ENCODE results near the gene MPO.

The MPO gene

DNA sequence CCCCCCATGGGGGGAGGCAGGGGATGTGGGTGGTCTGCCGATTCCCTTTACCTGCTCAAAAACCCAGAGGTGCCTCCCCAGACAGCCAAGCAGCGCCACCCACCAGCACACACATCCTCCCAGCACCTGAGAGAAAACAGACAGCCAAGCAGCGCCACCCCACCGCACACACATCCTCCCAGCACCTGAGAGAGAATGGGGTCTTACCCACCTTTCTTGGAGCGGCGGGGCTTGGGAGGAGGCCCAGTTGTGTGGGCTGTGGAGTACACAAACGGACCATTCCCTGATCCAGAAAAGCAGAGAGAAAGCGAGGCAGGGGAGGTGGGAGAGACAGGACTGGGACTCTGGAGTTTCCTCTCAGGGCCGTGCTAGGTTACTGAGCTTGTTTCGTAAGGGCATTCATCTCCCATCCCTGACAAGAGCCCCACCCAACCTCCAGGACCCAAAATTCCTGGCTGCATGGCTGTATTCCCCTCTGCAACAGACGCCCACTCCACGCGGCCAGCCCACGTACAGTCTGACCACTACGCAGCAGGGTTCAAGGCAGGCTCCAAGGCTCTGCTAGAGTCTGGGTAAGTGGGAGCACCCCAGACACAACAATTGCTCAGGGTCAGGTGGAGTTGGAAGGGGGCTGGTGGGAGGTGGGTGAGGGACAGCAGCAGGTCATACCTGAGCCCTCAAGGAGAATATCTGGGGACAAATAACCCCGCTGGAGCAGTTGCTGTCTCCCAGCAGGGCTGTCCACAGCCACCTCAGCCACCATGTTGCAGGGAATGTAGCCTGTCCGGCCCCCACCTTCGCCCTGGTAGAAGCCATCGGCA, 25.6 kb upstream of the MPO start:
- no peak for DNase-seq (ENCODE audit: low spot score)

DNA sequence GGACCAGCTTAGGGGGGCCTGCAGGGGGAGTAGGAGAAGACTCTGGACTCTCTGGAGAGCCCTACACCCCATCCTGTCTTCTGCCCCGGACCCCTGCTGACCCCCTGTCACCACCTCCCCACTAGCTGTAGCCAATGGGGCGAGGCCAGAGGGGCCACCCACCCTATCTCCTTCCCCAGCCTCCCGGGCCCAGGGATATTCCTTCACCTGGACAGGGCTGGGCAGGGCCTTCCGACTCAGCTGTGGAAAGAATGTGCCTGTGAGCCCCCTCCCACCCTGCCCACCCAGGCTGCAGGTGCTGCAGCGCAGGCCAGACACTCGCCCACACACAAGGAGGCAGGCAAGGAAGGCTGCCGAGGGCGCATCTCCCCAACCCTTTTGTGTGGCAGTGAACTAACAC, 24.9 kb upstream of the MPO start:
- no peak for DNase-seq (ENCODE audit: low spot score)

DNA sequence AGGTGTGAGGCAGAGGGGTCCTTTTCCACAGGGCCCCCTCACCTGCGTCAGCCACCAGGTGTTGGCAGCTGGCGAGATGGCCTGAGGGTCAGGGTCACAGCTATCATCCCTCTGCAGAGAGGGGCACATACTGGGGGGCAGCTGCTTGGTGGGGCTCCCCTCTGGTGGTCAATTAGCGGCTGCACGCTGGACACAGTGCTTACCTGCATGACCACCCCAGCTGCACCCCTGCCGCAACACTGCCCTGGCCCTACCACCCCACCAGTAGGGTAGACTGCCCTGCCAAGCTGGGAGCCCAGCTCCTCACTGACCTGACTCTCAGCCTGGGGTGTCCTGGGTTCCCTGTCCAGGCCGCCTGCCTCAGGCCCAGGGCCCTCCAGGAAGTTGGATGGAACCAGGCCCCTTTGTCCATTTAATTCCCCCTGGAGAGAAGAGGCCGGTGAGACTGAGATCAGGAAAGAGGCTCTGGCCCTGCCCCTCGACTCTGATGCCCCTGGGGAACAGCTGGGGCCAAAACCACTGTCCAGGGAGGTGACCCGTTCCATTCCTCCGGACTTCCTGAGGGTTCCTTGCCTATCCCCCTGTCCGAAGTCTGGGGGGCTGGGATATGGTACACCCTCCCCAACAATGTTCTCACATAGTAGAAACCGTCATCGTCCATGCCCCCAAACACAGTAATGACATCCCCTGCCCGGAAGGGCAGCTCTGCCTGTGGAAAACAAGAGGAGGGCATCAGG, 24.2 kb upstream of the MPO start:
- DNase-seq (ENCODE audit: low spot score): no peak

DNA sequence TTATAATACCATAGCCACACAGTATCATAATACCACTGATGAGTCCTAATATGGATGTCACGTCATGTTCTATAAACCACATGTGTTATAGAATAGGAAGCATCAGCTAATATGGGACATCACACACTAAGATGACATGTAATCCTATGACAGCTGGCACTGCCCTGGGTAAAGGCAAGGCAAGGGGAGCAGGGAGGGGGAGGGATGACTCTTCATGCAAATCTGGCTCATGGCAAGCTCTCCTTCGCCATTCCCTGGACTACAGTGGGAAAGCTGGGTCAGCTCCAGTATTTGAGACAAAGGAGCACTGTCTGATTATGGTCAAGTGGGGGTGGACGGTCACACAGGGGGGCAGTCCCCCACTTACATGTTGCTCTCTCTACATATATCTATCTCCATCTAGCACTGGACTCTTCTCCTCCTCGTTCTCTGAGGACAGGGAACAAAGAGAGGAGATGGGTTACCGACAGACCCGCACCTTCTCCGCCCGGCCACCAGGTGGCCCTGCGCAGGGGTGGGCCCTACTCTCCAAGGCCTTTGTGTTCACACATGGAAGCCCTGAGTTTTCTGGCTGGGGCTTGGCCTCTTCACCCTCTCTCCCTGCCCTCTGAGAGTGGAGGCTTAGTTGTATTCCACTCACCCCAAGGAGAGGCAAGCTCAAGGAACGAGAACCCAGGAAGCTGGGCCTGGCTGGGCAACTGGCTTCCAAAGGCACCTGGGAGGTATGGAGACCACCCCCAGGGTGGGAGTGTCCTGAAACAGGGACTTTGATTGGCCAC, 23.4 kb upstream of the MPO start:
- peak; percentile 61 for DNase-seq (ENCODE audit: low spot score)

DNA sequence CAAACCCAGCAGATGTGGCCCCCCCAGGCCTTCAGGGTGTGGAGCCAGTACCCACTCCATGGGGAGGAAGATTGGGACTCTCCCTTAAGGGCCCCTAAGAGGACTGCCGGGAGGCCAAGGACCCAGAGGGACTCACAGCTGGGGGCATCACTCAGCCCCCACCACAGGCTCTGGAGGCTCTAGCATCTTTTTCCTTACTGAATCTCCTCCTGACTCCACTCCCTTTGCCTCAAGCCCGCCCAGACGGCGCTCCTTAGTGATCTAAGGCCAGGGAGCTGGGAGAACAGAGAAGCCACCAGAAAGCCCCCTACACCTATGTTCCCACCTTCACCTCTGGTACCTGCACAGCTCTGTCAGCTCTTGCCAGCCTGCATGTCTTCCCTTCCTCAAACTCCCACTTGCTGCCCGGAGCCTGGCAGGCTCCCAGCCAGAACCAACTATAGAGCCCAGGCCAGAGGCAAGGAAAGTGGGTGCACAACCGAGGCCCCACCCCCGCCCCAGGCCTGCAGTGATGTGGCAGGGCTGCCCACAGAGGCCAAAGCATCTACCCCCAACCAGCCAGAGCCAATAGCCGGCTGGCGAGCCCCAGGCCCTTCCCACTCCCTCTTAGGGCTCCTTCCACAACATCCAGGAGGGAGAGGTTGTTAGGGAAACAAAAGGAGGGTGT, 22.3 kb upstream of the MPO start:
- no peak for DNase-seq (ENCODE audit: low spot score)

DNA sequence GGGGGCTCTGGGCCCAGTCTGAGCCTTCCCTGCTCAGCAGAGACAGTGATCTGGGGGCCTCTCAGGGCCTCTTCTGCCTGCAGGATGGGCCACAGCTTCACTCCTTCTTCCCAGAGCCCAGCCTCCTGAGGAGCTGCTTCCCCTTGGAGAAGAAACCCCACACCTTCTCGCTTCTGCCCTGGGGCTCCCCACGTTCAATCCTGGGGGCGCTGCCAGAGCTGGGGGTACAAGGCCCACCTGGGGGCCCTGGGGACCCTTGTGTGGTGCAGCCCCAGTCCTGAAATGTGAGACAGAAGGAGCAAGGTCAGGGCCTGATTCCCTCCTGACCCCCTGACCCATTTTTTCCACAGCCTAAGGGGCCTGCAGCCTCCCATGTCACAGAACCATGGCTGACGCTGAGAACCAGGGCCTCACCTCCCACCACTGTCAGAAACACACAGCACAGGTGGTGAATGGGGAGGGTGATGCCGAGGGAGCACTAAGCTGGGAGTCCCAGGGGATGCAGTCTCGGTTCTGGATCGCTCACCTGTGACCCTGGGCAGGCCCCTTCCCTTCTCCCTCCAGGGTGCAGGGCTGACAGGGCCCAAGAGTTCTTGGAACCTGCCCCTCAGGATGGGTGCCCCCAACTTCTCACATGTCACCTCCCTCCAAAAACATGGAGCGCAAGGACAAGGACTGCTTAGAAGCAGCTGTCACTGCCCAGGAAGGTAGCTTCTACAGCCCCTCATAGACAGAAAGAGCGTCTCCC, 21.6 kb upstream of the MPO start:
- DNase-seq (ENCODE audit: low spot score): no peak

DNA sequence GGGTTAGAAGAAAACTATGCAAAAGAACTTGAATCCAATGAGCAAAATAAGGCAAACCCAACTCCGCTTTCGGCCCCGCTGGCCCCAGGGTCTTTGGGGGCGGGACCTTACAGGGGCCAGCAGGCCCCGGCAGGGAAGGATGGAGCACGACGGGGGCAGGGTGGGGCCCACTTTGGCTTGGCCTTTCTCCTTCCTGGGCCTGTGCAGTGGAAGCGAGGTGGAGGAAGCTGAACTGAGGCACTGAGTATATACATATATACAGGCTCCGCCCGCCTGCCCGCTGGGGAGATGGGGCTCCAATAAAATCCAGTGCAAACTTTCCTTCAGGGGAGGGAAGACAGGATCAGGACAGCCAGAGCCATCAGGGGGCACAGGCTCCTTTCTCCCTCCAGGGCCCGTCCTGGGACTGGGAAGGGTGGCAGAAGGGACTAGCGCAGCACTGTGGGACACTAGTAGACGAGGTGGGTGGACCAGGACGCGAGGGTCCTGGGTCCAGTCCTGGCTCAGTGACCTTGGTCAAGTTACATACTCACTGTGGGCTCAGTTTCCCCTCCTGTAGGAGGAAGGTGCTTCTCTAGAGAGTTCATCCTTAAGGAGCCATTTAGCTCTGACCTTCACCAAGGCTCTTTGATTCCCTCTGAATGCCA, 20.9 kb upstream of the MPO start:
- DNase-seq (ENCODE audit: low spot score): no peak

DNA sequence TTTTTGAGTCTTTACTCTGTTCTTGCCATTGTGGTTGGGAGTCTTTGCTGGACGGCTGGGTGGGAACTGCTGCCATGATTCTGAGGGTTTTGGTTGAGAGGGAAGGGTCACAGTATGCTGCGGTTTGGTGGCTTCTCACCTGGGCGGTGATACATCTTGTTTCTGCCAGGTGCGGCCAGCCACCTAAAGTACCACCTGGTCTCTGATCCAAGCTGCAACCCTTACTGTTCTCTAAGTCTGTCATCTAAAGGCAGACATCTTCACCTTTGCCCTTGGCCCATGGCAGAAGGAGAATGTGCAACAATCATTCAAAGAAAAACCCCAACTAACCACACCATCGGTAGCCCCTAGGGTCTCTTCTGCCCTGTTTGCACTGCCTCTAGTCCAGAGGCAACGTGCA, 19.6 kb upstream of the MPO start:
- DNase-seq (ENCODE audit: low spot score): no peak

DNA sequence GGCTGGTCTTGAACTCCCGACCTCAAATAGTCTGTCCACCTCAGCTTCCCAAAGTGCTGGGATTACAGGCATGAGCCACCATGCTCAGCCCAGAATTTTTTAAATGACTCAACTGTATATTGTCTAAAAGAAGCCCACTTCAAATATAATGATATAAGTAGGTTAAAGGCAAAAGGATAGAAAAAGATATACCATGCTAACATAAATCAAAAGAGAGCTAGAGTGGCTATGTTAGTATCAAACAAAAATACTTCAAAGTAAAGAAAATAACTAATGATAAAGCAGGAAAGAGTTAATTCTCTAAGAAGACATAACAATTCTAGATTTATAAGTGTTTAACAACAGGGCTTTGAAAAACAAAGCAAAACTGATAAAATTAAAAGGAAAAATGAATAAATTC, 13.3 kb upstream of the MPO start:
- DNase-seq (ENCODE audit: low spot score): no peak

DNA sequence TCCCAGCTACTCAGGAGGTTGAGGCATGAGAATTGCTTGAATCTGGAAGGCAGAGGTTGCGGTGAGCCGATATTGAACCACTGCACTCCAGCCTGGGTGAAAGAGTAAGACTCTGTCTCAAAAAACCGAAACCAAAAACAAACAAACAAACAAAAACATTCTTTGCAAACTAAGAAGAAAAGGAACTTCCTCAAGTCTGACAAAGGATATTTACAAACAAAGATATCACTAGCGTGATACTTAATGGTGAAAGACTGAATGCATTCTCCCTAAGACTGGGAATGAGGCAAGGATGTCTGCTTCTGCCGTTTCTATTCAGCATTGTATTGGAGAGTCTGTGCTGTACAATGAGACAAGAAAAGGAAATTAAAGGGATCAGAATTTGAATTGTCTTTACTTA, 10.5 kb upstream of the MPO start:
- no peak for DNase-seq (ENCODE audit: low spot score)

DNA sequence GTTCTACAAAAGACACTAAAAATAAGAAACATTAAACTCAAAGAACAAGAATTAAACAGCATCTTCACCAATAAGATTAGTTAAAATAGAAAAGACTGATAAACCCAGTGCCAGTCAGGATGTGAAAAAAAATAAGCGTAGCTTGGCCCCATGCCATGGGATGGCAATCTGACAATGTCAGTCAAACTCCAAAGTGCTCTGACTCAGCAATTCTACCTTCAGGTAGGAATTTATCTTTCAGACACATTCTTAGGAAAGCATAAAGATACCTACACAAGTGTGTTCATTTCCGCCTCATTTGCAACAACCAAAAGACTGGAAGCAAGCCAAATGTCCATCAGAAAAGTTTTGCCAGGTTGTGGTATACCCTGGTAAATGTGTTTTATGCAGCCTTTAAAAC, 9.1 kb upstream of the MPO start:
- peak; percentile 46 for DNase-seq (ENCODE audit: low spot score)

DNA sequence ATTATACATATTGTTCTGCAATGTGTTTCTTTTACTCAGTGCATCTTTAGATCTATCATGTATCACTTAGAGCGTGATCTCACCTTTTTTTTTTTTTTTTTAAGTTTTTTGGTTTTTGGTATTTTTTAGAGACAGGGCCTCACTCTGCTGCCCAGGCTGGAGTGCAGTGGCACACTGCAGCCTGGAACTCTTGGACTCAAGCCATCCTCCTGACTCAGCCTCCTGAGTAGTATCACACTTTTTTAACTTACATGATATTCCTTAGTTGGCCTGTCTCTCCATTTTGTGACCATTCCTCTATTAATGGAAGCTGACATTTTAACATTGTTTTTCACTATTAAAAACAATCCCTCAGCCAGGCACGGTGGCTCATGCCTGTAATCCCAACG, 4.7 kb upstream of the MPO start:
- no peak for DNase-seq (ENCODE audit: low spot score)

DNA sequence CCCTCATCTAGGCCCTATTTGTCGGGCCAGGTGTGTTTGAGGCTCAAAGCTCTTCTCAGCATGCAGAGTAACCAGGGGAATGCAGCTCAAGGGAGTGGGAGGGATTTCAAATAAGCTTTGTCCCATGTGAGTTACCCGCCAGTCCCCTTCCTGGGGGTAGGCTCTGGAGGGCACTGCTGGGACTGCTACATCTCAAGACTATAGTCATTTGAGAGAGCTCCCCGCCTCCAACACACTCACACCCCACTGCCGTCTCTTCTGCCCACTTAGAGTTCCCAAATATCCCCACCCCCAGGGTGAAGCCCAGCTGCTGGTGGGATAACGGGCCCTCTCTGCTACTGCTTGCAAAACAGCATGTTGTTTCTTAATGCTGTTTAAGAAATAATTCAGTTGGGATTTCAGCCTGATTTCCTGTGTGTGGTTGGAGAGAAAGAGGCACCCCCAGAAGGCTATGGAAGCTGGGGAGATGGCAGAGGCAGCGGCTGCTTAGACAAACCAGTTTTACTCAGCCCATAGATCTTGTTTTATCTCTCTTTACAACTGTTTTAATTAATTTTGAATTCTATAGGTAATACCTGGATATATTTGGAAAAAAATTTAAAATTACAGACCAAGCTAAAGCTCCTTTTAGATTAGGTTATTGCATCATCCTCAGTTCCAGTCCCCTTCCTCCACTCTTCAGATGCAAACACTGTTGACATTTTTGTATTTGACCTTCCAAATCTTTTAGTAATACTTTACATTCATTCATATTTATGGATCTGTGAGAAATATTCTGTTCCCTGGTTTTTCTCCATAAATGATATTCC, 4.1 kb upstream of the MPO start:
- DNase-seq (ENCODE audit: low spot score): no peak

DNA sequence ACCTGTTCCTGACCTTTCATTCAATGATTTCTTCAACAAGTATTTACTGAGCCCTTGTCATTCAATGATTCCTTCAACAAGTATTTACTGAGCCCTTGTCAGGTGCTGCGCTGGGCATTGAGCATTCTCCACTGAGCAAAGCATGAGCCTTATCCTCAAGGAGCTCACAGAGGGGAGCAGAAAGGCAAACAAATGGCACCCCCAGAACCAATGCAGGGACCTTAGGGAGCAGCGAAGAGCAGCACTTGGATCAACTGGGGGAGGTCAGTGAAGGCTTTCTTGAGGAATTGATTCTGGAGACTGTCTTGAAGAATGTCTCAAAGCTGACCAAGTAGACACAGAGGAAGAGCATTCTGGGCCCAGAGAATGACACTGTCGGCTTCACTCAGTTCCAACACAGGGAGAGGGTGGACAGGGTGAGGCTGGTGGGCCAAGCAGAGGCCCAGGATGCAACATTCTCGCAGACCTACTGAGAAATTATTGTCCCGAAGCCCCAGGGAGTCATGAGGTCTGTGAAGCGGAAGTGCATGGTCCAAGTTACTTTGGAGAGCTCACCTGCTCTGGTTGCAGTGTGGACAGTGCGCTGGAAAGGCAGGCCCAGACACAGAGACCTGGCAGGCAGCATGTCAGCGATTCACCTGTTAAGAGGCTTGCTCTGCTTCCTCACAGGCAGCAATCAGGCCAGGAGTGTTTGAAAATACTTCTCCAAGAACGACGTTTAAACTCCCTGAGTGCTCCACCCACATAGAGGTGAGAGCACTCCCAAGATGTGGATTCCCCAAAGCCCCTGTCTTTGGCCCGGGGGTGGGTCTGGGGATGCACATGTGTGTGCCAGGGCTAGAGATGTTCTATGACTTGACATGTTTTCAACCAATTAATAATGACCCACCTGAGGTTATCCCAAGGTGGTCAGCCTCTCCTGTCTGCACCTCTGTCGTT, 3.2 kb upstream of the MPO start:
- DNase-seq (ENCODE audit: low spot score): no peak

DNA sequence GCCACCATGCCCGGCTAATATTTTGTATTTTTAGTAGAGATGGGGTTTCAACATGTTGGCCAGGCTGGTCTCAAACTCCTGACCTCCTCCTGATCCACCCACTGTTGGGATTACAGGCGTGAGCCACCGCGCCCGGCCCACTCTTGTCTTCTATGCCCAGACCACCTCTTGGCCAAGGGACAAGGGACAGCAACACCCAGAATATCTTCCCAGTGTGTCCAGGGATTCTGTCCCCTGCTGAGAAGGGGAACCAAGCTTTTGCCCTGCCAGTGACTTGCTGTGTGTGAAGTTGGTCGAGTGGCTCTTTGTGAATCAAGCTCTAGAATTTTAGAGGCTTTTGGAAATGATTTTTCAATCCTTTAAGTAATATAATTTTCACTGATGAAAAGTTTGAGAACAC, 1.7 kb upstream of the MPO start:
- no peak for DNase-seq (ENCODE audit: low spot score)

DNA sequence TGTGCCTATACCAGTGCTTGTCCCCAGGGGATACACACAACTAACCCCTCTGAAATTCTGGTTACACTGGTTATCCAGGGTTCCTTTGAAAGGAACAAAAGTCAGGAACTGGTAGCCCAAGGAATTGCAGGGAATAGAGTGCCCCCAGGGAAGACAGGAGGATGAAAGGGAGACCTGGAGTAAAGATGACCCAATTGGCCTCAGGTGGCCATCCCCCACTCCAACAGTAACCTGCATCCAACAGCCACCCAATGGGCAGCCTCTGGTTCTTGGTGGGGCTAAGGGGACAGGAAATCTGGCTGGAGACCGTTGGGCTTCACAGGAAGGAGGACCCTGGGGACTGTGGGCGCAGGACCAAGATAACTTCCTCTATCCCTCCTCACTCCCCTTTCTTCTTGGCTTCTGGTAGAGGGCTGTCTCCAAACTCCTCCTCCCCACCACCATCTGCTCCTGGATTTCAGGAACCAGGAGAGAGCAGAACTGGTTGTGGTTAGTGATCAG, 826 bp upstream of the MPO start:
- DNase-seq (ENCODE audit: low spot score): no peak

DNA sequence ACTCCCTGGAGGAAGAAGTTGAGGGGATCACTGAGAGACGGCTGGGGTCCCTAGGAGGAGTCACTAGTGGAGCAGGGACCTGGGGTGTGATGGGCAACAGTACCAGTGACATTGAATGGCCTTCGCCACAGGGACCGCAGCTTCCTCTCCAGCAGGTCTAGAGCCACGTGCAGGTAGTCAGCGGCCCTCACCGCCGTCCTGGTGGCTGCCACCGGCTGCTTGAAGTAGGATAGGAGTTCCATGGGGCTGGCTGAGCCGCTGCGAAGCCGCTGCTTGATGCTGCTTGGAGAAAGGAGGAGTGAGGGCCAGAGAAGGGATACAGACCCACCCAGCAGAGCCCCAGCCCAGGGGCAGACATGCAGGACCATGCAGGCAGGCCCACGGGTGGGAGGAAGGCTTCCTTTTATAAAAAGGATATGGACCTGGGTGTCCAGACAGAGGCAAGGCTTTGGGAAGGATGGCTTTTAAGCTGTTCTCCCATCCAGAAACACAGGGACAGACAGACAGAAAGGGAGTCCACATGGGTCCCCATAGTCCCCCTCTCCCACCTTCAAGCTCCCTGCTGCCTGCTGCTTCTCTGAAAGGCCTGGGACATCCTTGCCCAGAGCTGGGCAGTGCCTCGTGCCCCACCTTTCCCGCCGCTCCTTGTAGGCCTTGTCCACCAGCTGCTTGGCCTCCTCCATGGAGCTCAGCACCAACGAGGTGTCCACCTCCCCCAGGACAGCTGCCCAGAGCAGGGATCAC, 827 bp downstream of the MPO start:
- DNase-seq (ENCODE audit: low spot score): no peak

DNA sequence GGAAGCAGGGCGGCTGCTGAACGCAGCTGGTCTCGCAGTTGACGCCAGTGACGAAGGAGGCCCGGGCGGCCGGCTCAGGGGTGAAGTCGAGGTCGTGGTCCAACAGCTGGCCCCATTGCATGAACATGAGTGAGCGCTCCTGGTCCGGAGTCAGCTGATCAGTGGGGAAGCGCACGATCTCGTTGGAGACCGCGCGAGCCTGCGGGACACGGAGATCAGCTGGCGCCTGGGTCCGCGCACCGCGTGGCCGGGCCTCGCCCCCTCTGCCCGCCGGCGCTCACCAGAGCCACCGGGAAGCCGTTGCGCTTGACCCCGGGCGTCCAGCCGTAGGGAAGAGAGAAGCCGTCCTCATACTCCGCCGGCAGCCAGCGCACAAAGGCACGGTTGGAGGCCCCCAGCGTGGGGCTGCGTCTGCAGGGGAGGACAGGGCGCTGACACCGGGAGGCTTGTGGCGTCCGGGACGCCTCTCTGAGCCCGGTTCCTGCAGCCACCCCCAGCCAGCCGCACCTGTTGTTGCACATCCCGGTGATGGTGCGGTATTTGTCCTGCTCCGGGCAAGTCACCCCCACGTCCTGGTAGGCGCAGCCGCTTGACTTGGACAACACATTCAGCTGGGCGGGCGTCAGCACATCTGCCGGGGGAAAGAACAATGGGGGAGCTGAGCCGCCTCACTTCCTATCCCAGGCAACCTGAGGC, 1.6 kb downstream of the MPO start:
- DNase-seq (ENCODE audit: low spot score): no peak

Measured in SW480 (cell line).